SH-SY5Y (cell line): ENCODE measurements around the gene IRAK1BP1.
A peak's percentile ranks its signal among the peaks of the same experiment; 100 is the strongest.

Experiments used
- GATA2 ChIP-seq: IDR thresholded peaks from 2 replicates; pipeline ENCODE4 v1.6.1; 2011; ENCODE audit warnings: mild to moderate bottlenecking, low read depth, low read length
- GATA3 ChIP-seq: IDR thresholded peaks from 2 replicates; pipeline ENCODE4 v1.6.1; 2011; ENCODE audit warnings: low read depth, mild to moderate bottlenecking, low read length, moderate library complexity

IRAK1BP1 gene

GRCh38 chr6:78867370-78868040 is at the start of gene IRAK1BP1:
IRAK1BP1 (plus strand) TSS chr6:78867551; CDS start chr6:78867577, 26 bp downstream.
- TF ChIP-seq GATA3 (no peak), GATA2 (0 out of 2 replicates have a peak, but pooled peaks have one; percentile 8)

- no peak for TF ChIP-seq GATA2
- no peak for TF ChIP-seq GATA3
Observed at GRCh38 chr6:78824045-78824444, 43.3 kb upstream of the IRAK1BP1 start.

- TF ChIP-seq GATA3 = no peak
- TF ChIP-seq GATA2 = no peak
Observed at GRCh38 chr6:78829407-78829806, 37.9 kb upstream of the IRAK1BP1 start.

- TF ChIP-seq GATA2 (no peak), GATA3 (no peak)
Observed at GRCh38 chr6:78830805-78831204, 36.5 kb upstream of the IRAK1BP1 start.

GRCh38 chr6:78831492-78831891 is 35.9 kb upstream of the IRAK1BP1 start:
- no peak for TF ChIP-seq GATA3
- TF ChIP-seq GATA2 = no peak

- no peak for TF ChIP-seq GATA2
- no peak for TF ChIP-seq GATA3
Observed at GRCh38 chr6:78832091-78832808, 35.1 kb upstream of the IRAK1BP1 start.

GRCh38 chr6:78835817-78836216 is 31.5 kb upstream of the IRAK1BP1 start:
- TF ChIP-seq GATA3 = no peak
- no peak for TF ChIP-seq GATA2

- TF ChIP-seq GATA2 = no peak
Observed at GRCh38 chr6:78836598-78836997, 30.8 kb upstream of the IRAK1BP1 start.

GRCh38 chr6:78841111-78841510 is 26.2 kb upstream of the IRAK1BP1 start:
- no peak for TF ChIP-seq GATA2
- no peak for TF ChIP-seq GATA3

GRCh38 chr6:78842953-78843352 is 24.4 kb upstream of the IRAK1BP1 start:
- no peak for TF ChIP-seq GATA2

- TF ChIP-seq GATA3 = no peak
Observed at GRCh38 chr6:78844899-78845298, 22.5 kb upstream of the IRAK1BP1 start.

GRCh38 chr6:78845567-78845966 is 21.8 kb upstream of the IRAK1BP1 start:
- TF ChIP-seq GATA2 (no peak), GATA3 (no peak)

- TF ChIP-seq GATA3 (no peak), GATA2 (no peak)
Observed at GRCh38 chr6:78850621-78851020, 16.7 kb upstream of the IRAK1BP1 start.

- no peak for TF ChIP-seq GATA2
- no peak for TF ChIP-seq GATA3
Observed at GRCh38 chr6:78851156-78851555, 16.2 kb upstream of the IRAK1BP1 start.

- TF ChIP-seq GATA3 = no peak
- TF ChIP-seq GATA2 = no peak
Observed at GRCh38 chr6:78854546-78854945, 12.8 kb upstream of the IRAK1BP1 start.
